Measurements from ENCODE around the gene PATL2. TPM values are rescaled to one million over a fixed set of nuclear protein-coding genes. Genes with fewer than 3 reads are reported as not detected.

PATL2 gene
- total and polyA plus RNA-seq, 2 experiments from 2014 or later: 0.26 TPM; not detected in 1

- peaks cover 44% of the 10 kb centered on the region for H3K79me2 ChIP-seq (ENCODE audit: insufficient read depth)
- no peaks in the 10 kb centered on the region for H3K9me3 ChIP-seq (ENCODE audit: low read depth)
- no peak overlapping the region for H3K4me2 ChIP-seq (ENCODE audit: unreplicated experiment)
- peaks cover 16% of the 10 kb centered on the region for H3K4me1 ChIP-seq (ENCODE audit: insufficient read depth)
- DNase-seq: no peak
- in situ Hi-C loops (cut with MboI): no loop called here
- no peak overlapping the region for H3K9ac ChIP-seq
- peaks cover 6% of the 10 kb centered on the region; the same call in 1 of the 2 replicates for H4K20me1 ChIP-seq (ENCODE audit: insufficient read depth)
- H3F3A ChIP-seq (ENCODE audit: insufficient read depth): peaks cover 45% of the 10 kb centered on the region
- no peak overlapping the region for H3K27ac ChIP-seq
- H3K9me2 ChIP-seq (ENCODE audit: insufficient read depth): no peaks in the 10 kb centered on the region
- no peak overlapping the region for H3K4me3 ChIP-seq
- WGBS, 2 experiments (ENCODE audit: low coverage in 1 of 2, low lambda C conversion rate in 2 of 2, missing lambda C conversion rate in 2 of 2): 68 to 88% methylated on average over 2 of the region's 2 CpGs
- H3K27me3 ChIP-seq (replicated peaks; ENCODE audit: insufficient read depth): no peaks in the 10 kb centered on the region
- TF ChIP-seq EZH2phosphoT487 (IDR thresholded peaks at IDR 0.05; ENCODE audit: insufficient read depth, low read depth) (no peak), EZH2 (IDR thresholded peaks at IDR 0.05; ENCODE audit: insufficient read depth, poor library complexity, severe bottlenecking) (no peak)
- H3K36me3 ChIP-seq (ENCODE audit: low read depth): peaks cover 37% of the 10 kb centered on the region
- H2AFZ ChIP-seq: no peak overlapping the region
Measured at GRCh38 chr15:44715797-44716334, 4.7 kb upstream of the PATL2 start.

DNA sequence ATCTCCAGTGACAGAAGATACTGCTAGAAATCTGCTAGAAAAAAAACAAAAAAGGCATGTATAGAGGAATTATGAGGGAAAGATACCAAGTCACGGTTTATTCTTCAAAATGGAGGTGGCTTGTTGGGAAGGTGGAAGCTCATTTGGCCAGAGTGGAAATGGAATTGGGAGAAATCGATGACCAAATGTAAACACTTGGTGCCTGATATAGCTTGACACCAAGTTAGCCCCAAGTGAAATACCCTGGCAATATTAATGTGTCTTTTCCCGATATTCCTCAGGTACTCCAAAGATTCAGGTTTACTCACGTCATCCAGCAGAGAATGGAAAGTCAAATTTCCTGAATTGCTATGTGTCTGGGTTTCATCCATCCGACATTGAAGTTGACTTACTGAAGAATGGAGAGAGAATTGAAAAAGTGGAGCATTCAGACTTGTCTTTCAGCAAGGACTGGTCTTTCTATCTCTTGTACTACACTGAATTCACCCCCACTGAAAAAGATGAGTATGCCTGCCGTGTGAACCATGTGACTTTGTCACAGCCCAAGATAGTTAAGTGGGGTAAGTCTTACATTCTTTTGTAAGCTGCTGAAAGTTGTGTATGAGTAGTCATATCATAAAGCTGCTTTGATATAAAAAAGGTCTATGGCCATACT, 4.1 kb upstream of the PATL2 start:
- Histone ChIP-seq H3K4me3 (no peak overlapping the region), H3K9ac (no peak overlapping the region), H3F3A (ENCODE audit: insufficient read depth) (peaks cover 51% of the 10 kb centered on the region), H3K27me3 (replicated peaks; ENCODE audit: insufficient read depth) (no peaks in the 10 kb centered on the region), H3K4me1 (ENCODE audit: insufficient read depth) (peaks cover 16% of the 10 kb centered on the region), H3K9me2 (ENCODE audit: insufficient read depth) (no peaks in the 10 kb centered on the region), H3K9me3 (ENCODE audit: low read depth) (no peaks in the 10 kb centered on the region), H3K36me3 (ENCODE audit: low read depth) (peaks cover 37% of the 10 kb centered on the region), H3K27ac (no peak overlapping the region), H2AFZ (no peak overlapping the region), H4K20me1 (ENCODE audit: insufficient read depth) (peaks cover 6% of the 10 kb centered on the region; the same call in 1 of the 2 replicates), H3K4me2 (ENCODE audit: unreplicated experiment) (no peak overlapping the region), H3K79me2 (ENCODE audit: insufficient read depth) (peaks cover 48% of the 10 kb centered on the region)
- TF ChIP-seq EZH2 (IDR thresholded peaks at IDR 0.05; ENCODE audit: insufficient read depth, poor library complexity, severe bottlenecking) (no peak), EZH2phosphoT487 (IDR thresholded peaks at IDR 0.05; ENCODE audit: insufficient read depth, low read depth) (no peak)
- 80 to 84% methylated on average over 6 of the region's 6 CpGs for WGBS, 2 experiments (ENCODE audit: low coverage in 1 of 2, low lambda C conversion rate in 2 of 2, missing lambda C conversion rate in 2 of 2)
- DNase-seq: no peak
- in situ Hi-C loops (cut with MboI): no loop called here

DNA sequence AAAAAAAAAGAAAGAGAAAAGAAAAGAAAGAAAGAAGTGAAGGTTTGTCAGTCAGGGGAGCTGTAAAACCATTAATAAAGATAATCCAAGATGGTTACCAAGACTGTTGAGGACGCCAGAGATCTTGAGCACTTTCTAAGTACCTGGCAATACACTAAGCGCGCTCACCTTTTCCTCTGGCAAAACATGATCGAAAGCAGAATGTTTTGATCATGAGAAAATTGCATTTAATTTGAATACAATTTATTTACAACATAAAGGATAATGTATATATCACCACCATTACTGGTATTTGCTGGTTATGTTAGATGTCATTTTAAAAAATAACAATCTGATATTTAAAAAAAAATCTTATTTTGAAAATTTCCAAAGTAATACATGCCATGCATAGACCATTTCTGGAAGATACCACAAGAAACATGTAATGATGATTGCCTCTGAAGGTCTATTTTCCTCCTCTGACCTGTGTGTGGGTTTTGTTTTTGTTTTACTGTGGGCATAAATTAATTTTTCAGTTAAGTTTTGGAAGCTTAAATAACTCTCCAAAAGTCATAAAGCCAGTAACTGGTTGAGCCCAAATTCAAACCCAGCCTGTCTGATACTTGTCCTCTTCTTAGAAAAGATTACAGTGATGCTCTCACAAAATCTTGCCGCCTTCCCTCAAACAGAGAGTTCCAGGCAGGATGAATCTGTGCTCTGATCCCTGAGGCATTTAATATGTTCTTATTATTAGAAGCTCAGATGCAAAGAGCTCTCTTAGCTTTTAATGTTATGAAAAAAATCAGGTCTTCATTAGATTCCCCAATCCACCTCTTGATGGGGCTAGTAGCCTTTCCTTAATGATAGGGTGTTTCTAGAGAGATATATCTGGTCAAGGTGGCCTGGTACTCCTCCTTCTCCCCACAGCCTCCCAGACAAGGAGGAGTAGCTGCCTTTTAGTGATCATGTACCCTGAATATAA, 2.2 kb upstream of the PATL2 start:
- peaks cover 6% of the 10 kb centered on the region; the same call in 1 of the 2 replicates for H4K20me1 ChIP-seq (ENCODE audit: insufficient read depth)
- in situ Hi-C loops (cut with MboI): no loop called here
- peaks cover 54% of the 10 kb centered on the region for H3K79me2 ChIP-seq (ENCODE audit: insufficient read depth)
- no peaks in the 10 kb centered on the region for H3K9me2 ChIP-seq (ENCODE audit: insufficient read depth)
- H3K4me1 ChIP-seq (ENCODE audit: insufficient read depth): peaks cover 16% of the 10 kb centered on the region
- H3K9ac ChIP-seq: peak overlapping the region; percentile 98
- H3K27me3 ChIP-seq (replicated peaks; ENCODE audit: insufficient read depth): no peaks in the 10 kb centered on the region
- 59 to 70% methylated on average over 5 of the region's 5 CpGs for WGBS, 2 experiments (ENCODE audit: low coverage in 1 of 2, low lambda C conversion rate in 2 of 2, missing lambda C conversion rate in 2 of 2)
- H3K4me3 ChIP-seq: peak overlapping the region; percentile 92
- peaks cover 35% of the 10 kb centered on the region for H3F3A ChIP-seq (ENCODE audit: insufficient read depth)
- H2AFZ ChIP-seq: peak overlapping the region; percentile 45
- peaks cover 31% of the 10 kb centered on the region for H3K36me3 ChIP-seq (ENCODE audit: low read depth)
- H3K27ac ChIP-seq: peak overlapping the region; percentile 96
- H3K4me2 ChIP-seq (ENCODE audit: unreplicated experiment): peak overlapping the region; percentile 83
- no peak for TF ChIP-seq EZH2phosphoT487 (IDR thresholded peaks at IDR 0.05; ENCODE audit: insufficient read depth, low read depth)
- no peak for TF ChIP-seq EZH2 (IDR thresholded peaks at IDR 0.05; ENCODE audit: insufficient read depth, poor library complexity, severe bottlenecking)
- peak; percentile 71 for DNase-seq
- no peaks in the 10 kb centered on the region for H3K9me3 ChIP-seq (ENCODE audit: low read depth)

GRCh38 chr15:44712346-44713005, 1.4 kb upstream of the PATL2 start:
- H3K79me2 ChIP-seq (ENCODE audit: insufficient read depth): peaks cover 54% of the 10 kb centered on the region
- peak overlapping the region; percentile 45 for H2AFZ ChIP-seq

More at GRCh38 chr15:44712346-44713005, 1.4 kb upstream of the PATL2 start:
- H3K27me3 ChIP-seq (replicated peaks; ENCODE audit: insufficient read depth): no peaks in the 10 kb centered on the region
- TF ChIP-seq EZH2 (IDR thresholded peaks at IDR 0.05; ENCODE audit: insufficient read depth, poor library complexity, severe bottlenecking): no peak
- TF ChIP-seq EZH2phosphoT487 (IDR thresholded peaks at IDR 0.05; ENCODE audit: insufficient read depth, low read depth): no peak
- in situ Hi-C loops (cut with MboI): no loop called here
- peaks cover 6% of the 10 kb centered on the region; the same call in 1 of the 2 replicates for H4K20me1 ChIP-seq (ENCODE audit: insufficient read depth)
- H3F3A ChIP-seq (ENCODE audit: insufficient read depth): peaks cover 27% of the 10 kb centered on the region
- no peaks in the 10 kb centered on the region for H3K9me3 ChIP-seq (ENCODE audit: low read depth)
- H3K4me2 ChIP-seq (ENCODE audit: unreplicated experiment): peak overlapping the region; percentile 83
- no peaks in the 10 kb centered on the region for H3K9me2 ChIP-seq (ENCODE audit: insufficient read depth)
- peak overlapping the region; percentile 96 for H3K27ac ChIP-seq
- peak; percentile 94 for DNase-seq
- H3K4me1 ChIP-seq (ENCODE audit: insufficient read depth): peaks cover 16% of the 10 kb centered on the region
- 2% methylated on average over 24 of the region's 24 CpGs for WGBS, 2 experiments (ENCODE audit: low coverage in 1 of 2, low lambda C conversion rate in 2 of 2, missing lambda C conversion rate in 2 of 2)
- H3K9ac ChIP-seq: peak overlapping the region; percentile 98
- H3K4me3 ChIP-seq: peak overlapping the region; percentile 92
- H3K36me3 ChIP-seq (ENCODE audit: low read depth): peaks cover 23% of the 10 kb centered on the region
